Endodermal cell (in vitro differentiated cells): ENCODE results near the gene SLC9A3. TPM values are rescaled to one million over a fixed set of nuclear protein-coding genes. Genes with fewer than 3 reads are reported as not detected.
"Not testable (repeated sequence)": the region's sequence is repeated elsewhere in the genome, so short reads cannot be mapped to it uniquely, and the experiment has no call there.

Source experiments
- DNase-seq: peaks from one replicate; pipeline ENCODE4 v3.0.0-alpha.2; 2017
- H3K27ac ChIP-seq: 2 replicates; pipeline ENCODE4 v1.5.1; 2013; ENCODE audit warnings: mild to moderate bottlenecking, low read depth, low read length, moderate library complexity
- H3K27me3 ChIP-seq: 2 replicates; pipeline ENCODE4 v1.6.1; 2013; ENCODE audit warnings: mild to moderate bottlenecking, low read length, moderate library complexity; ENCODE audit not compliant: insufficient read depth, control insufficient read depth, poor library complexity, severe bottlenecking
- H3K36me3 ChIP-seq: 2 replicates; pipeline ENCODE4 v1.7.0; 2013; ENCODE audit warnings: mild to moderate bottlenecking, low read length, moderate library complexity; ENCODE audit not compliant: control insufficient read depth, insufficient read depth
- H3K4me1 ChIP-seq: one replicate; pipeline ENCODE4 v1.7.0; 2013; ENCODE audit warnings: low read length; ENCODE audit not compliant: control insufficient read depth, insufficient read depth
- H3K4me3 ChIP-seq: 2 replicates; pipeline ENCODE4 v1.5.1; 2013; ENCODE audit warnings: mild to moderate bottlenecking, low read length, moderate library complexity
- H3K9ac ChIP-seq: 2 replicates; pipeline ENCODE4 v1.6.1; 2013; ENCODE audit warnings: mild to moderate bottlenecking, low read length, moderate library complexity; ENCODE audit not compliant: poor library complexity, severe bottlenecking; ENCODE audit errors: extremely low read depth
- H3K9me3 ChIP-seq: 2 replicates; pipeline ENCODE4 v1.6.1; 2013; ENCODE audit warnings: mild to moderate bottlenecking, low read length, moderate library complexity; ENCODE audit not compliant: control insufficient read depth
- H3K27ac Mint-ChIP-seq: 2 replicates; pipeline ENCODE4 v1.8.0; 2020; ENCODE audit warnings: mixed read lengths
- H3K27me3 Mint-ChIP-seq: 2 replicates; pipeline ENCODE4 v1.8.0; 2021; ENCODE audit warnings: mild to moderate bottlenecking, mixed read lengths; ENCODE audit not compliant: insufficient read depth
- H3K36me3 Mint-ChIP-seq: 2 replicates; pipeline ENCODE4 v1.8.0; 2020; ENCODE audit warnings: low read depth, mixed read lengths
- H3K4me1 Mint-ChIP-seq: 2 replicates; pipeline ENCODE4 v1.8.0; 2020; ENCODE audit warnings: mixed read lengths
- H3K4me3 Mint-ChIP-seq: 2 replicates; pipeline ENCODE4 v1.8.0; 2020; ENCODE audit warnings: mild to moderate bottlenecking, moderate library complexity, mixed read lengths
- H3K9me3 Mint-ChIP-seq: 2 replicates; pipeline ENCODE4 v1.8.0; 2020; ENCODE audit warnings: mild to moderate bottlenecking, mixed read lengths
- WGBS, 2 experiments: methylation state at CpG; one replicate each; pipeline versions ENCODE4 v1.1.5 to v1.1.7; 2013; ENCODE audit warnings: missing lambda C conversion rate in 2 of 2, mixed read lengths in 1 of 2; ENCODE audit not compliant: insufficient coverage in 1 of 2, insufficient read length in 1 of 2; 5-methylcytosine and 5-hydroxymethylcytosine counted together
- total RNA-seq, 2 donors: library from RNA; stranded (reverse); fragmentation: NEBNext Ultra II Directional in 1 of 2; extraction: Animal tissue kit (Norgen Biotek cat#: 25700) in 1 of 2; gene quantifications; 2 replicates in 1 of 2; 3 replicates in 1 of 2; pipeline ENCODE4 v1.2.1, GENCODE V29; 2021
- TF ChIP-seq, protein P1 (sequence below): fragments of 200-600 bp; sonication (generic); conservative IDR thresholded peaks from 2 replicates; pipeline ENCODE4 v1.5.0; 2021; ENCODE audit warnings: antibody characterized with exemption, mild to moderate bottlenecking

SLC9A3 gene
- total RNA-seq, 2 donors from 2014 or later, result 1.3 to 1.5 TPM

GRCh38 chr5:509611-510185, 14.6 kb downstream of the SLC9A3 start:
- H3K36me3 Mint-ChIP-seq, result no peaks in the 10 kb centered on the region
- H3K4me1 Mint-ChIP-seq, result peaks cover 8% of the 10 kb centered on the region
- H3K27ac Mint-ChIP-seq, result no peak overlapping the region
- Histone ChIP-seq H3K36me3 (no peaks in the 10 kb centered on the region), H3K9ac (no peak overlapping the region), H3K4me1 (peaks cover 6% of the 10 kb centered on the region), H3K27me3 (no peaks in the 10 kb centered on the region), H3K4me3 (no peak overlapping the region), H3K27ac (no peak overlapping the region), H3K9me3 (no peaks in the 10 kb centered on the region)
- WGBS, 2 experiments, result 93 to 94% methylated on average over 22 of the region's 22 CpGs
- H3K27me3 Mint-ChIP-seq, result peaks cover 6% of the 10 kb centered on the region
- H3K4me3 Mint-ChIP-seq, result no peak overlapping the region
- H3K9me3 Mint-ChIP-seq, result peaks cover 5% of the 10 kb centered on the region
- DNase-seq, result no peak
- TF ChIP-seq, protein P1, sequence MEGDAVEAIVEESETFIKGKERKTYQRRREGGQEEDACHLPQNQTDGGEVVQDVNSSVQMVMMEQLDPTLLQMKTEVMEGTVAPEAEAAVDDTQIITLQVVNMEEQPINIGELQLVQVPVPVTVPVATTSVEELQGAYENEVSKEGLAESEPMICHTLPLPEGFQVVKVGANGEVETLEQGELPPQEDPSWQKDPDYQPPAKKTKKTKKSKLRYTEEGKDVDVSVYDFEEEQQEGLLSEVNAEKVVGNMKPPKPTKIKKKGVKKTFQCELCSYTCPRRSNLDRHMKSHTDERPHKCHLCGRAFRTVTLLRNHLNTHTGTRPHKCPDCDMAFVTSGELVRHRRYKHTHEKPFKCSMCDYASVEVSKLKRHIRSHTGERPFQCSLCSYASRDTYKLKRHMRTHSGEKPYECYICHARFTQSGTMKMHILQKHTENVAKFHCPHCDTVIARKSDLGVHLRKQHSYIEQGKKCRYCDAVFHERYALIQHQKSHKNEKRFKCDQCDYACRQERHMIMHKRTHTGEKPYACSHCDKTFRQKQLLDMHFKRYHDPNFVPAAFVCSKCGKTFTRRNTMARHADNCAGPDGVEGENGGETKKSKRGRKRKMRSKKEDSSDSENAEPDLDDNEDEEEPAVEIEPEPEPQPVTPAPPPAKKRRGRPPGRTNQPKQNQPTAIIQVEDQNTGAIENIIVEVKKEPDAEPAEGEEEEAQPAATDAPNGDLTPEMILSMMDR, result no peak

DNA sequence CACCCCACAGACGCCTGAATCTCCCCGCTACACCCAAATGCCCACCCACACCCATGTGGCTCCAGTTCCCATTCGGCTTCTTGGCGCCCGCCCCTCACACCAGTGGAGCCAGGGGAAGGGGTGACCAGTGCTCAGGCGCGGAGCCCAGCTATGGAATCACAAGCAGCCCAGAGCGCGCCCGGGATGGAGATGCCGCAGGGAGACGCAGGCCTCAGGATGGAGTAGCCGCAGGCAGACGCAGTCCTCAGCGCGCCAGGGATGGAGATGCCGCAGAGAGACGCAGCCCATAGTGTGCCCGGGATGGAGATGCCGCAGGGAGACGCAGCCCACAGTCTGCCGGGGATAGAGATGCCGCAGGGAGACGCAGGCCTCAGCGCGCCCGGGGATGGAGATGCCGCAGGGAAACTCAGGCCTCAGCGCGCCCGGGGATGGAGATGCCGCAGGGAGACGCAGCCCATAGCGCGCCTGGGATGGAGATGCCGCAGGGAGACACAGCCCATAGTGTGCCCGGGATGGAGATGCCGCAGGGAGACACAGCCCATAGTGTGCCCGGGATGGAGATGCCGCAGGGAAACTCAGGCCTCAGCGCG, 16.2 kb downstream of the SLC9A3 start:
- not testable (repeated sequence) for H3K4me1 ChIP-seq, H3K27ac Mint-ChIP-seq, H3K36me3 Mint-ChIP-seq, H3K9me3 ChIP-seq, H3K36me3 ChIP-seq, DNase-seq, H3K27ac ChIP-seq, H3K9ac ChIP-seq, H3K27me3 Mint-ChIP-seq, H3K27me3 ChIP-seq, H3K4me3 Mint-ChIP-seq, H3K4me1 Mint-ChIP-seq, H3K9me3 Mint-ChIP-seq, H3K4me3 ChIP-seq
- 95 to 96% methylated on average over 39 to 42 of the region's 42 CpGs for WGBS, 2 experiments

DNA sequence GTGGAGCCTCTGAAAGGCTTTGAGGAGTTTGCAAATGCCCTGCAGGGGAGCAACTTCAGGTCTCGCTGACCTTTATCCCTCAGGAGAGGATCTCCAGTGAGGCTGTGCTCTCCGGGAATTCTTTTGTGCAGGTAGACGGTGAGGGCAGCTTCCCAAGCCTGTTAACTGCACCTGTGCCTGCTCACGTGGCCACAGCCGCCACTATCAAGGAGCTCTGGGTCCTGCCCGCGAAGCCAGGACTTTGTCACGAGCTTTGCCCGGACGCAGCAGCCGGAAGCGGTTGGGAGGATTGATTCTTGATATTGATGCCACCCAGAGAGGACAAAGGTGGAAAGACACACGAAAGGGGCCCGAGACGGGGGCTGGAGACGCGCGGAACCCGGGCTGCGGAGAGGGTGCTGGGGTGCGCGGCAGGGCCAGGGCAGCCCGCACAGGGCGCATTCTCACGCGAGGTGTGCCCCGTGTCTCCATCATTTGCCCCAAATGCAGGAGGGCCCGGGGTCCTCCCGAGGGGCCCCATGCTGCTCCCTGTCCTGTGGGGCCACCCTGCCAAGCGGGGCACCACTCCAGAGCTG, 18.2 kb downstream of the SLC9A3 start:
- peaks cover 5% of the 10 kb centered on the region for H3K9me3 Mint-ChIP-seq
- Histone ChIP-seq H3K27ac (no peak overlapping the region), H3K27me3 (no peaks in the 10 kb centered on the region), H3K4me1 (no peaks in the 10 kb centered on the region), H3K4me3 (no peak overlapping the region), H3K9ac (no peak overlapping the region), H3K36me3 (no peaks in the 10 kb centered on the region), H3K9me3 (no peaks in the 10 kb centered on the region)
- H3K27ac Mint-ChIP-seq, result no peak overlapping the region
- H3K4me3 Mint-ChIP-seq, result no peak overlapping the region
- peaks cover 6% of the 10 kb centered on the region for H3K27me3 Mint-ChIP-seq
- TF ChIP-seq, protein P1, result no peak
- DNase-seq, result no peak
- no peaks in the 10 kb centered on the region for H3K36me3 Mint-ChIP-seq
- WGBS, 2 experiments, result 72 to 84% methylated on average over 17 to 30 of the region's 30 CpGs
- H3K4me1 Mint-ChIP-seq, result no peaks in the 10 kb centered on the region
